Right lobe of liver (tissue), 4 donors: ENCODE results near the gene RAB1A.

Experiments used
- CTCF ChIP-seq, 4 donors: fragments of 200-600 bp in 3 of 4; fragments of 450-650 bp in 1 of 4; IDR thresholded peaks; one replicate each; pipeline versions ENCODE4 v1.5.1 to v1.8.0; 2016 to 2022; ENCODE audit warnings: antibody characterized with exemption in 4 of 4, mild to moderate bottlenecking in 2 of 4
- POLR2A ChIP-seq: fragments of 450-650 bp; IDR thresholded peaks from one replicate; pipeline ENCODE4 v1.6.1; 2017; ENCODE audit warnings: antibody characterized with exemption, mild to moderate bottlenecking
- donor health status: DM: no; HTN: no; CAD: no.
- donor health status: DM: no; HTN: no; CAD: no.
- donor health status: DM: no; HTN: yes; CAD: no.

GRCh38 chr2:65165558-65165957 lies 35.7 kb upstream of the RAB1A start:
- TF ChIP-seq POLR2A (no peak), CTCF (IDR thresholded peaks at IDR 0.05) (no peak)
